OCI-LY7 (cell line): Measurements from ENCODE around the gene MCAT. TPM values are rescaled to one million over a fixed set of nuclear protein-coding genes. Genes with fewer than 3 reads are reported as not detected.

ENCODE experiments used
- BruUV-seq: library from RNA; stranded (reverse); fragments of 400-500 nt; replicated peaks from 2 replicates; lab custom pipeline; 2021; lab: Mats Ljungman, UMichigan
- CTCF ChIA-PET: fragments of 300-600 bp; sonication (Branson Sonifier 250); formaldehyde crosslinking; loops from one replicate; lab custom pipeline; 2022; ENCODE audit warnings: antibody characterized with exemption; ENCODE audit not compliant: unreplicated experiment; lab: Charles Lee
- POLR2A ChIA-PET: fragments of 300-600 bp; sonication (Branson Sonifier 250); formaldehyde crosslinking; loops from one replicate; lab custom pipeline; 2022; ENCODE audit warnings: antibody characterized with exemption; lab: Charles Lee
- DNase-seq: peaks from one replicate; pipeline ENCODE4 v3.0.0-alpha.2; 2015; ENCODE audit warnings: low spot score
- H2AFZ ChIP-seq: fragments of 200-600 bp; sonication (generic), shearing (Covaris generic); 2 replicates; pipeline ENCODE4 v1.6.1; 2014; ENCODE audit warnings: mild to moderate bottlenecking, antibody characterized with exemption, low read length, moderate library complexity
- H3K27ac ChIP-seq: fragments of 200-600 bp; sonication (generic); 2 replicates; pipeline ENCODE4 v1.5.1; 2014; ENCODE audit warnings: mixed run types, low read depth, mild to moderate bottlenecking, moderate library complexity, low read length, inconsistent platforms; ENCODE audit not compliant: poor library complexity, severe bottlenecking
- H3K36me3 ChIP-seq: fragments of 200-600 bp; sonication (generic); 2 replicates; pipeline ENCODE4 v1.6.1; 2014; ENCODE audit warnings: mild to moderate bottlenecking, antibody characterized with exemption, low read length, moderate library complexity, mixed read lengths; ENCODE audit not compliant: insufficient read depth
- H3K4me1 ChIP-seq: fragments of 200-600 bp; sonication (generic); 2 replicates; pipeline ENCODE4 v1.5.1; 2014; ENCODE audit warnings: mild to moderate bottlenecking, low read length; ENCODE audit not compliant: insufficient read depth, poor library complexity, severe bottlenecking
- H3K4me2 ChIP-seq: fragments of 200-600 bp; sonication (generic); 2 replicates; pipeline ENCODE4 v1.6.1; 2014; ENCODE audit warnings: mild to moderate bottlenecking, low read length
- H3K4me3 ChIP-seq: fragments of 200-600 bp; sonication (generic); 2 replicates; pipeline ENCODE4 v1.5.1; 2014; ENCODE audit warnings: mild to moderate bottlenecking, low read depth, low read length; ENCODE audit not compliant: poor library complexity, severe bottlenecking
- H3K79me2 ChIP-seq: fragments of 200-600 bp; sonication (generic); 2 replicates; pipeline ENCODE4 v1.6.1; 2016; ENCODE audit warnings: low read depth, mild to moderate bottlenecking, low read length, moderate library complexity, mixed read lengths; ENCODE audit not compliant: insufficient read depth
- H3K9me2 ChIP-seq: fragments of 200-600 bp; sonication (generic); 2 replicates; pipeline ENCODE4 v1.6.1; 2016; ENCODE audit warnings: mild to moderate bottlenecking, low read length, mixed read lengths; ENCODE audit not compliant: insufficient read depth
- H3K9me3 ChIP-seq: fragments of 200-600 bp; sonication (generic); 2 replicates; pipeline ENCODE4 v1.6.1; 2014; ENCODE audit warnings: mild to moderate bottlenecking, mixed run types, low read length, mixed read lengths
- H4K20me1 ChIP-seq: fragments of 200-600 bp; sonication (generic); 2 replicates; pipeline ENCODE4 v1.6.1; 2014; ENCODE audit warnings: mild to moderate bottlenecking, antibody characterized with exemption, low read length, moderate library complexity, mixed read lengths; ENCODE audit not compliant: insufficient read depth
- CTCF ChIP-seq: fragments of 200-600 bp; sonication (generic); conservative IDR thresholded peaks from 2 replicates; pipeline ENCODE4 v1.5.1; 2014; ENCODE audit warnings: mild to moderate bottlenecking, antibody characterized with exemption, low read length, moderate library complexity, mixed read lengths
- EZH2phosphoT487 ChIP-seq: fragments of 200-600 bp; sonication (generic); IDR thresholded peaks from 2 replicates; pipeline ENCODE4 v1.6.1; 2018; ENCODE audit warnings: low read depth, borderline replicate concordance, mild to moderate bottlenecking, mixed run types, antibody characterized with exemption, low read length, moderate library complexity, mixed read lengths
- intact Hi-C: fragments of 100-400 bp; cut with micrococcal nuclease; formaldehyde crosslinking; loops from one replicate; pipeline ENCODE4 v1.10.0; 2022; ENCODE audit not compliant: unreplicated experiment
- total RNA-seq, 2 experiments: library from RNA; depleted of rRNA in 1 of 2; stranded (reverse); fragments of >200 nt in 1 of 2; shearing (Covaris generic) in 1 of 2; gene quantifications; 2 replicates each; pipeline ENCODE4 v1.2.3, GENCODE V29; 2014 to 2022

The MCAT gene
- total RNA-seq, 2 experiments from 2014 or later = 30.6 to 33.2 TPM

- H3K4me2 ChIP-seq = peak within 1 kb of the TSS; percentile 90
- POLR2A ChIA-PET = interaction anchor here (1.4 kb wide), 1 partner anchor 30 kb away, joined by 5 read pairs; no protein-coding TSS in a partner anchor
- no peaks in the 10 kb centered on the region for H3K9me2 ChIP-seq
- BruUV-seq = no TSS peak
- CTCF ChIA-PET = interaction anchor here (1.8 kb wide), 1 partner anchor 40 kb away, joined by 8 read pairs; no protein-coding TSS in a partner anchor
- H2AFZ ChIP-seq = peak within 1 kb of the TSS; percentile 64
- H3K36me3 ChIP-seq = peaks cover 26% of the 10 kb centered on the region
- intact Hi-C loops = loop anchor here (1.0 kb wide), 1 partner anchor 75 kb away; no protein-coding TSS in a partner anchor
- peak within 1 kb of the TSS; percentile 80 for H3K27ac ChIP-seq
- H3K9me3 ChIP-seq = no peaks in the 10 kb centered on the region
- DNase-seq = peak; percentile 74
- H3K4me3 ChIP-seq = peak within 1 kb of the TSS; percentile 89
- no peak for TF ChIP-seq CTCF
- TF ChIP-seq EZH2phosphoT487 = no peak
- H3K4me1 ChIP-seq = peaks cover 20% of the 10 kb centered on the region
- H3K79me2 ChIP-seq = peaks cover 22% of the 10 kb centered on the region; the same call in 1 of the 2 replicates
- no peaks in the 10 kb centered on the region for H4K20me1 ChIP-seq
These were observed 43.3 kb upstream of the MCAT start, which contains the start of gene TTLL12 for GRCh38 chr22:43186272-43187170. TSS of gene TTLL12 (minus strand) at chr22:43187134. CDS start at chr22:43187069, 65 bp downstream.

- peaks cover 20% of the 10 kb centered on the region for H3K4me1 ChIP-seq
- TF ChIP-seq CTCF = no peak
- TF ChIP-seq EZH2phosphoT487 = no peak
- POLR2A ChIA-PET = no interaction called here
- peak; percentile 19 for DNase-seq
- H2AFZ ChIP-seq = no peak overlapping the region
- no TSS peak for BruUV-seq
- no peaks in the 10 kb centered on the region for H3K9me2 ChIP-seq
- intact Hi-C loops = no loop called here
- peaks cover 22% of the 10 kb centered on the region; the same call in 1 of the 2 replicates for H3K79me2 ChIP-seq
- peak overlapping the region; percentile 89 for H3K4me3 ChIP-seq
- peak overlapping the region; percentile 51 for H3K27ac ChIP-seq
- no peaks in the 10 kb centered on the region for H3K9me3 ChIP-seq
- H4K20me1 ChIP-seq = no peaks in the 10 kb centered on the region
- peak overlapping the region; percentile 83 for H3K4me2 ChIP-seq
- CTCF ChIA-PET = no interaction called here
- H3K36me3 ChIP-seq = peaks cover 33% of the 10 kb centered on the region
These were observed 42.7 kb upstream of the MCAT start for GRCh38 chr22:43185860-43186261.
